GM12878 (cell line): Measurements from ENCODE around the gene UHMK1.

Experiments used
- ASH2L ChIP-seq: fragments of 300-600, 200-600 bp; sonication (generic); IDR thresholded peaks from 2 replicates; pipeline ENCODE4 v1.6.1; 2017; ENCODE audit warnings: low read depth, mild to moderate bottlenecking, borderline replicate concordance
- CTCF ChIP-seq, 3 experiments: IDR thresholded peaks in 2 of 3; conservative IDR thresholded peaks in 1 of 3; 2 replicates each; pipeline ENCODE4 v1.5.1; 2011; ENCODE audit warnings: low read depth in 3 of 3, low read length in 3 of 3, mild to moderate bottlenecking in 3 of 3, control low read depth in 2 of 3, moderate library complexity in 2 of 3, inconsistent platforms in 1 of 3, mixed read lengths in 1 of 3; ENCODE audit not compliant: control insufficient read depth in 2 of 3, insufficient read depth in 1 of 3; ENCODE audit errors: extremely low read depth in 1 of 3
- FOS ChIP-seq: IDR thresholded peaks from 3 replicates; pipeline ENCODE4 v1.6.1; 2011; ENCODE audit warnings: borderline replicate concordance; ENCODE audit not compliant: insufficient read length; ENCODE audit errors: extremely low read depth
- GABPA ChIP-seq: IDR thresholded peaks from 2 replicates; pipeline ENCODE4 v1.6.1; 2014; ENCODE audit warnings: antibody characterized with exemption, low read depth, mild to moderate bottlenecking, inconsistent platforms
- HDAC2 ChIP-seq: fragments of 200-600 bp; sonication (generic); IDR thresholded peaks from 2 replicates; pipeline ENCODE4 v1.6.1; 2017
- HDAC6 ChIP-seq: fragments of 200-600 bp; sonication (generic); IDR thresholded peaks from one replicate; pipeline ENCODE4 v1.8.0; 2017; ENCODE audit warnings: antibody characterized with exemption; ENCODE audit not compliant: unreplicated experiment
- MEF2A ChIP-seq: IDR thresholded peaks from 2 replicates; pipeline ENCODE4 v1.6.1; 2011; ENCODE audit warnings: low read depth, mild to moderate bottlenecking, low read length, moderate library complexity; ENCODE audit not compliant: insufficient read depth
- RAD21 ChIP-seq: IDR thresholded peaks from 2 replicates; pipeline ENCODE4 v1.6.1; 2011; ENCODE audit warnings: mild to moderate bottlenecking, low read depth, low read length, moderate library complexity; ENCODE audit not compliant: insufficient read depth
- RBBP5 ChIP-seq: fragments of 200-600 bp; sonication (generic); conservative IDR thresholded peaks from 2 replicates; pipeline ENCODE4 v1.6.1; 2016
- SIN3A ChIP-seq: IDR thresholded peaks from 2 replicates; pipeline ENCODE4 v1.6.1; 2012; ENCODE audit warnings: low read depth, low read length, improper control_type of control experiment
- TARDBP ChIP-seq: IDR thresholded peaks from 2 replicates; pipeline ENCODE4 v1.6.1; 2016; ENCODE audit warnings: borderline replicate concordance
- YY1 ChIP-seq: IDR thresholded peaks from 2 replicates; pipeline ENCODE4 v1.6.1; 2011; ENCODE audit warnings: low read depth, mild to moderate bottlenecking, low read length
- TF ChIP-seq, protein P1 (sequence below): fragments of 450-650 bp; IDR thresholded peaks from 2 replicates; pipeline ENCODE4 v1.6.1; 2017; ENCODE audit warnings: mild to moderate bottlenecking
- TF ChIP-seq, protein P2 (sequence below): IDR thresholded peaks from 2 replicates; pipeline ENCODE4 v1.6.1; 2012; ENCODE audit warnings: low read depth, low read length, improper control_type of control experiment

DNA sequence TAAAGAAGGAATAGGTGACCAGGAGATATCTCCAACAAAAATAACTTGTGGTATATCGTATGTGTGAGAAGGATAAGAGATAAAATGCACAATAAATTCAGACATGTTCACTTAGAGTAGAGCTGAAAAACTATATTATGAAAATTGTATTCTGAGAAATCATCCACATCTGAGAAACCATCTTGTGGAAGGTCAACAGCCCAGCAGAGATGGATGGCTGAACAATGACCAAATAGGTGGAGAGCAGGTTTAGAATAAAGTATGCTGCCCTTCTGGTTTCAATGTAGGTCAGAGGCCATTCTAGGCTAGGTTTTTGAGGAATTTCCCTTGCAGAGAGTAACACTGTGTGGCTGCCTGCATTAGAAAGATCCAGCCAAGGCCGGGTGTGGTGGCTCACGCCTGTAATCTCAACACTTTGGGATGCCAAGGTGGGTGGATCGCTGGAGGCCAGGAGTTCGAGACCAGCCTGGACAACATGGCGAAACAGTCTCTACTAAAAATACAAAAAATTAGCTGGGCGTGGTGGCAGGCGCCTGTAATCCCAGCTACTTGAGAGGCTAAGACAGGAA is 55.1 kb downstream of the UHMK1 start:
- TF ChIP-seq ASH2L (no peak), MEF2A (no peak), YY1 (no peak), FOS (no peak), CTCF (IDR thresholded peaks at IDR 0.05 in 2 of 3, conservative IDR thresholded peaks at IDR 0.05 in 1 of 3; ENCODE audit: control insufficient read depth in 2 of 3, extremely low read depth in 1 of 3, insufficient read depth in 1 of 3, low read depth in 3 of 3, low read length in 3 of 3) (no peak), HDAC6 (no peak), HDAC2 (no peak), GABPA (no peak), TARDBP (no peak), RBBP5 (no peak), SIN3A (no peak), RAD21 (no peak)
- TF ChIP-seq, protein P1, sequence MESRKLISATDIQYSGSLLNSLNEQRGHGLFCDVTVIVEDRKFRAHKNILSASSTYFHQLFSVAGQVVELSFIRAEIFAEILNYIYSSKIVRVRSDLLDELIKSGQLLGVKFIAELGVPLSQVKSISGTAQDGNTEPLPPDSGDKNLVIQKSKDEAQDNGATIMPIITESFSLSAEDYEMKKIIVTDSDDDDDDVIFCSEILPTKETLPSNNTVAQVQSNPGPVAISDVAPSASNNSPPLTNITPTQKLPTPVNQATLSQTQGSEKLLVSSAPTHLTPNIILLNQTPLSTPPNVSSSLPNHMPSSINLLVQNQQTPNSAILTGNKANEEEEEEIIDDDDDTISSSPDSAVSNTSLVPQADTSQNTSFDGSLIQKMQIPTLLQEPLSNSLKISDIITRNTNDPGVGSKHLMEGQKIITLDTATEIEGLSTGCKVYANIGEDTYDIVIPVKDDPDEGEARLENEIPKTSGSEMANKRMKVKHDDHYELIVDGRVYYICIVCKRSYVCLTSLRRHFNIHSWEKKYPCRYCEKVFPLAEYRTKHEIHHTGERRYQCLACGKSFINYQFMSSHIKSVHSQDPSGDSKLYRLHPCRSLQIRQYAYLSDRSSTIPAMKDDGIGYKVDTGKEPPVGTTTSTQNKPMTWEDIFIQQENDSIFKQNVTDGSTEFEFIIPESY: no peak
- TF ChIP-seq, protein P2, sequence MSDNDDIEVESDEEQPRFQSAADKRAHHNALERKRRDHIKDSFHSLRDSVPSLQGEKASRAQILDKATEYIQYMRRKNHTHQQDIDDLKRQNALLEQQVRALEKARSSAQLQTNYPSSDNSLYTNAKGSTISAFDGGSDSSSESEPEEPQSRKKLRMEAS: no peak
